ENCODE measurements around the gene TRIP12.

DNA sequence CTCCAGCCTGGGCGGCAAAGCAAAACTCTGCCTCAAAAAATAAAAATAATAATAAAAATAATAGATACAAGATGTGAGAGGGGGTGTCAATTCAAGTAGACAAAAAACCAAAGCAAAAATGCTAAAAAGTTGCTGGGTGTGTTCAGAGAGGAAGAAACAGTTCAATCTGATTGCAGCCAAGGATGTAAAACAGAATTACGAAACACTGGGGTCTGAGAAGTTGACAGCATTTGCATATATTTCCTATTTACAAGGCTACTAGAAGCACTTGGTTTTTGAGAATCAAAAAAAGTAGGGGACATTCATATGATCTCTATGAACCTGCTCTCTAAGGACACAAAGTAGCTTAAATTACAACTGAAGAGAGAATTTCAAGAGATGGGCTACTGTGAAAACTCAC is 7.6 kb downstream of the TRIP12 start:
- TF ChIP-seq ZFX (IDR thresholded peaks at IDR 0.05), result no peak
- TF ChIP-seq, protein P1, sequence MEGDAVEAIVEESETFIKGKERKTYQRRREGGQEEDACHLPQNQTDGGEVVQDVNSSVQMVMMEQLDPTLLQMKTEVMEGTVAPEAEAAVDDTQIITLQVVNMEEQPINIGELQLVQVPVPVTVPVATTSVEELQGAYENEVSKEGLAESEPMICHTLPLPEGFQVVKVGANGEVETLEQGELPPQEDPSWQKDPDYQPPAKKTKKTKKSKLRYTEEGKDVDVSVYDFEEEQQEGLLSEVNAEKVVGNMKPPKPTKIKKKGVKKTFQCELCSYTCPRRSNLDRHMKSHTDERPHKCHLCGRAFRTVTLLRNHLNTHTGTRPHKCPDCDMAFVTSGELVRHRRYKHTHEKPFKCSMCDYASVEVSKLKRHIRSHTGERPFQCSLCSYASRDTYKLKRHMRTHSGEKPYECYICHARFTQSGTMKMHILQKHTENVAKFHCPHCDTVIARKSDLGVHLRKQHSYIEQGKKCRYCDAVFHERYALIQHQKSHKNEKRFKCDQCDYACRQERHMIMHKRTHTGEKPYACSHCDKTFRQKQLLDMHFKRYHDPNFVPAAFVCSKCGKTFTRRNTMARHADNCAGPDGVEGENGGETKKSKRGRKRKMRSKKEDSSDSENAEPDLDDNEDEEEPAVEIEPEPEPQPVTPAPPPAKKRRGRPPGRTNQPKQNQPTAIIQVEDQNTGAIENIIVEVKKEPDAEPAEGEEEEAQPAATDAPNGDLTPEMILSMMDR (IDR thresholded peaks at IDR 0.05 in 2 of 3, conservative IDR thresholded peaks at IDR 0.05 in 1 of 3; ENCODE audit: borderline replicate concordance in 1 of 3, insufficient read depth in 1 of 3, low read depth in 2 of 3, low read length in 2 of 3), result no peak
- no peak for TF ChIP-seq POLR2AphosphoS5 (IDR thresholded peaks at IDR 0.05; ENCODE audit: low read depth, low read length)
- TF ChIP-seq REST (IDR thresholded peaks at IDR 0.05; ENCODE audit: low read depth), result no peak
- no peak for TF ChIP-seq EZH2phosphoT487 (IDR thresholded peaks at IDR 0.05; ENCODE audit: borderline replicate concordance)
- no peak for TF ChIP-seq ZBTB33 (IDR thresholded peaks at IDR 0.05; ENCODE audit: extremely low read depth, insufficient replicate concordance, low read length)
- TF ChIP-seq SIN3A (IDR thresholded peaks at IDR 0.05; ENCODE audit: low read depth), result no peak
- no peak for TF ChIP-seq RAD21 (IDR thresholded peaks at IDR 0.05; ENCODE audit: low read depth)
- TF ChIP-seq POLR2A (IDR thresholded peaks at IDR 0.05; ENCODE audit: borderline replicate concordance, extremely low read depth, insufficient read depth, insufficient read length), result no peak
- TF ChIP-seq ELF1 (IDR thresholded peaks at IDR 0.05; ENCODE audit: borderline replicate concordance, low read depth), result no peak
- TF ChIP-seq SP1 (IDR thresholded peaks at IDR 0.05; ENCODE audit: low read depth), result no peak
- no peak for TF ChIP-seq YY1 (IDR thresholded peaks at IDR 0.05; ENCODE audit: extremely low read depth, insufficient replicate concordance, low read depth, low read length)
- no peak for TF ChIP-seq MAX (IDR thresholded peaks at IDR 0.05)
